A549 (cell line): ENCODE measurements around the gene COCH. TPM values are rescaled to one million over a fixed set of nuclear protein-coding genes. Genes with fewer than 3 reads are reported as not detected.

Experiments
- ATAC-seq, 2 experiments: fragments of 200-7000 bp in 1 of 2; fragments of >200 bp in 1 of 2; cut with Nextera tagmentation in 1 of 2; cut with Tn5 transposase in 1 of 2; 3 replicates each; pipeline versions ENCODE4 v1.8.0 to v1.9.1; 2018 to 2020; ENCODE audit warnings: mild to moderate bottlenecking in 1 of 2, moderate library complexity in 1 of 2
- CTCF ChIA-PET: fragments of 300-600 bp; sonication (Branson Sonifier 250); formaldehyde crosslinking; extraction: SDS; loops from one replicate; lab custom pipeline; 2021; ENCODE audit warnings: antibody characterized with exemption, inconsistent platforms; lab: Yijun Ruan, JAX
- POLR2A ChIA-PET: fragments of 350-600 bp; formaldehyde crosslinking; extraction: SDS; loops from one replicate; lab custom pipeline; 2021; ENCODE audit warnings: antibody characterized with exemption, inconsistent platforms; lab: Yijun Ruan, JAX
- DNase-seq, 2 experiments: peaks; one replicate each; pipeline versions ENCODE4 v3.0.0 to v3.0.0-alpha.2; 2011 to 2016; ENCODE audit warnings: low read depth in 1 of 2, low spot score in 1 of 2
- FAIRE-seq: peaks from 2 replicates; lab custom pipeline; 2011; peaks lifted over from hg19 to GRCh38; lab: Jason Lieb, UNC
- H3K27ac ChIP-seq, 2 experiments: fragments of >200 bp; sonication (Bioruptor Twin); formaldehyde crosslinking; 3 replicates each; pipeline ENCODE4 v1.5.1; 2016 to 2017
- H3K4me1 ChIP-seq: fragments of >200 bp; sonication (Bioruptor Twin); formaldehyde crosslinking; 3 replicates; pipeline ENCODE4 v1.6.1; 2016
- H3K4me2 ChIP-seq: fragments of >200 bp; sonication (Bioruptor Twin); formaldehyde crosslinking; 3 replicates; pipeline ENCODE4 v1.6.1; 2016
- H3K4me3 ChIP-seq: fragments of >200 bp; sonication (Bioruptor Twin); formaldehyde crosslinking; 3 replicates; pipeline ENCODE4 v1.5.1; 2016
- H3K9me3 ChIP-seq: fragments of >200 bp; sonication (Bioruptor Twin); formaldehyde crosslinking; 3 replicates; pipeline ENCODE4 v1.6.1; 2016
- BCL3 ChIP-seq: fragments of >200 bp; sonication (Bioruptor Twin); formaldehyde crosslinking; IDR thresholded peaks from 3 replicates; pipeline ENCODE4 v1.6.1; 2016
- BHLHE40 ChIP-seq: IDR thresholded peaks from 2 replicates; pipeline ENCODE4 v1.6.1; 2012; ENCODE audit warnings: low read depth, low read length, inconsistent platforms
- CBX2 ChIP-seq: fragments of 200-600 bp; sonication (generic); IDR thresholded peaks from 2 replicates; pipeline ENCODE4 v1.6.1; 2016; ENCODE audit warnings: low read depth, mild to moderate bottlenecking, borderline replicate concordance
- CBX8 ChIP-seq: fragments of 200-600 bp; sonication (generic); IDR thresholded peaks from 2 replicates; pipeline ENCODE4 v1.6.1; 2016
- CTCF ChIP-seq: fragments of >200 bp; sonication (Bioruptor Twin); formaldehyde crosslinking; IDR thresholded peaks from 3 replicates; pipeline ENCODE4 v1.5.1; 2016
- EHF ChIP-seq: fragments of 250-450 bp; sonication (Bioruptor Pico); IDR thresholded peaks from 2 replicates; pipeline ENCODE4 v1.5.0; 2020; ENCODE audit warnings: mild to moderate bottlenecking
- ELK1 ChIP-seq: fragments of 150-350 bp; IDR thresholded peaks from 2 replicates; pipeline ENCODE4 v1.6.1; 2014; ENCODE audit warnings: low read depth, mild to moderate bottlenecking, low read length
- ESRRA ChIP-seq: fragments of 150-350 bp; IDR thresholded peaks from 2 replicates; pipeline ENCODE4 v1.6.1; 2014; ENCODE audit warnings: mild to moderate bottlenecking, low read length, borderline replicate concordance
- FOXS1 ChIP-seq: fragments of 250-450 bp; sonication (Bioruptor Pico); IDR thresholded peaks from 2 replicates; pipeline ENCODE4 v1.5.0; 2020; ENCODE audit warnings: mild to moderate bottlenecking, moderate library complexity
- HMGXB4 ChIP-seq: fragments of 250-450 bp; sonication (Bioruptor Pico); IDR thresholded peaks from 2 replicates; pipeline ENCODE4 v1.5.0; 2021; ENCODE audit warnings: mild to moderate bottlenecking, moderate library complexity, borderline replicate concordance
- HOXA7 ChIP-seq: fragments of 250-450 bp; sonication (Bioruptor Pico); IDR thresholded peaks from 2 replicates; pipeline ENCODE4 v1.5.0; 2020; ENCODE audit warnings: mild to moderate bottlenecking, moderate library complexity
- JUNB ChIP-seq: fragments of >200 bp; sonication (Bioruptor Twin); formaldehyde crosslinking; IDR thresholded peaks from 2 replicates; pipeline ENCODE4 v1.6.1; 2016
- KDM5A ChIP-seq: fragments of 200-600 bp; sonication (generic); IDR thresholded peaks from 2 replicates; pipeline ENCODE4 v1.6.1; 2016; ENCODE audit warnings: antibody characterized with exemption, mild to moderate bottlenecking
- MAFK ChIP-seq: fragments of 450-650 bp; IDR thresholded peaks from 2 replicates; pipeline ENCODE4 v1.6.1; 2014; ENCODE audit not compliant: partially characterized antibody
- MAX ChIP-seq: IDR thresholded peaks from 2 replicates; pipeline ENCODE4 v1.6.1; 2012
- MAZ ChIP-seq: fragments of 150-350 bp; IDR thresholded peaks from 2 replicates; pipeline ENCODE4 v1.6.1; 2014; ENCODE audit warnings: antibody characterized with exemption, low read depth, low read length, borderline replicate concordance
- NR3C1 ChIP-seq: fragments of >200 bp; sonication (Bioruptor Twin); formaldehyde crosslinking; IDR thresholded peaks from 3 replicates; pipeline ENCODE4 v1.6.1; 2017
- POLR2A ChIP-seq: IDR thresholded peaks from 2 replicates; pipeline ENCODE4 v1.6.1; 2012; ENCODE audit warnings: mild to moderate bottlenecking, low read length
- POLR2AphosphoS2 ChIP-seq: conservative IDR thresholded peaks from 2 replicates; pipeline ENCODE4 v1.6.1; 2012; ENCODE audit warnings: low read length, improper control_type of control experiment, inconsistent platforms
- RARB ChIP-seq: fragments of 250-450 bp; sonication (Bioruptor Pico); IDR thresholded peaks from 2 replicates; pipeline ENCODE4 v1.8.0; 2021; ENCODE audit warnings: mild to moderate bottlenecking, moderate library complexity
- REST ChIP-seq: fragments of 200-600 bp; sonication (generic); IDR thresholded peaks from 2 replicates; pipeline ENCODE4 v1.6.1; 2016; ENCODE audit warnings: antibody characterized with exemption, mild to moderate bottlenecking, moderate library complexity
- RFX5 ChIP-seq: fragments of 450-650 bp; IDR thresholded peaks from 2 replicates; pipeline ENCODE4 v1.7.1; 2014; ENCODE audit warnings: antibody characterized with exemption, mild to moderate bottlenecking, moderate library complexity
- RNF2 ChIP-seq: fragments of 200-600 bp; sonication (generic); IDR thresholded peaks from 2 replicates; pipeline ENCODE4 v1.6.1; 2016; ENCODE audit warnings: low read depth, mild to moderate bottlenecking, antibody characterized with exemption, moderate library complexity, borderline replicate concordance
- SMC3 ChIP-seq: fragments of >200 bp; sonication (Bioruptor Twin); formaldehyde crosslinking; IDR thresholded peaks from 3 replicates; pipeline ENCODE4 v1.6.1; 2018; ENCODE audit warnings: inconsistent platforms
- TP53 ChIP-seq: fragments of 250-450 bp; sonication (Bioruptor Pico); IDR thresholded peaks from 2 replicates; pipeline ENCODE4 v1.5.0; 2021; ENCODE audit warnings: mild to moderate bottlenecking, moderate library complexity
- ZNF302 ChIP-seq: fragments of 250-450 bp; sonication (Bioruptor Pico); IDR thresholded peaks from 2 replicates; pipeline ENCODE4 v1.9.0; 2021; ENCODE audit warnings: inconsistent platforms, mild to moderate bottlenecking, moderate library complexity
- WGBS: methylation state at CpG from one replicate; pipeline ENCODE4 v1.1.6; 2017; ENCODE audit errors: missing lambda C conversion rate; 5-methylcytosine and 5-hydroxymethylcytosine counted together
- polyA plus RNA-seq, 4 experiments: library from polyadenylated mRNA; depleted of rRNA in 3 of 4; stranded (reverse); fragments of >200 nt; fragmentation: RNase III in 1 of 4; extraction: RNeasy Plus Mini Kit Qiagen cat#74134 plus additional on column Dnase treatment in 1 of 4; gene quantifications; 2 replicates in 3 of 4; 3 replicates in 1 of 4; pipeline ENCODE4 v1.2.3, GENCODE V29; 2011 to 2017

COCH gene
- polyA plus RNA-seq, 2 of the 4 experiments (the other 2 are of a cell fraction) = 33.0 to 45.9 TPM

- TF ChIP-seq FOXS1 (CRISPR knock-in tag) = no peak
- TF ChIP-seq CTCF = no peak
These were observed 8.1 kb downstream of the COCH start (continued) for GRCh38 chr14:30882431-30882830.

- DNase-seq = no peak
- FAIRE-seq = no peak
- H3K9me3 ChIP-seq = no peaks in the 10 kb centered on the region
- TF ChIP-seq RFX5 (no peak), CBX8 (no peak), POLR2A (no peak), HOXA7 (CRISPR knock-in tag) (no peak), RNF2 (no peak), MAFK (no peak), MAZ (no peak), POLR2AphosphoS2 (no peak), NR3C1 (no peak), RARB (no peak), BHLHE40 (no peak), ZNF302 (CRISPR knock-in tag) (no peak), EHF (CRISPR knock-in tag) (no peak), ELK1 (no peak), CBX2 (no peak), REST (no peak), JUNB (no peak)
- POLR2A ChIA-PET = no interaction called here
- no peak overlapping the region for H3K27ac ChIP-seq
- WGBS = 90% methylated on average over 6 of the region's 6 CpGs
- CTCF ChIA-PET = no interaction called here
- H3K4me1 ChIP-seq = no peaks in the 10 kb centered on the region
- H3K4me2 ChIP-seq = no peak overlapping the region
- no peak for ATAC-seq
- H3K4me3 ChIP-seq = no peak overlapping the region
These were observed 9.3 kb downstream of the COCH start for GRCh38 chr14:30883508-30884294.

- FAIRE-seq = no peak
- H3K4me2 ChIP-seq = no peak overlapping the region
- H3K27ac ChIP-seq = no peak overlapping the region
- ChIA-PET POLR2A (no interaction called here), CTCF (no interaction called here)
- 80% methylated on average over 3 of the region's 3 CpGs for WGBS
- ATAC-seq = no peak
- no peak for DNase-seq
- H3K9me3 ChIP-seq = no peaks in the 10 kb centered on the region
- H3K4me3 ChIP-seq = no peak overlapping the region
- H3K4me1 ChIP-seq = no peaks in the 10 kb centered on the region
- TF ChIP-seq HMGXB4 (CRISPR knock-in tag) = no peak
- TF ChIP-seq EHF (CRISPR knock-in tag) = no peak
- no peak for TF ChIP-seq POLR2AphosphoS2
- no peak for TF ChIP-seq BCL3
- no peak for TF ChIP-seq TP53
- TF ChIP-seq POLR2A = no peak
- TF ChIP-seq KDM5A = no peak
- TF ChIP-seq RARB = no peak
- no peak for TF ChIP-seq ESRRA
- TF ChIP-seq MAX = no peak
- TF ChIP-seq MAZ = no peak
- no peak for TF ChIP-seq SMC3
These were observed 10.5 kb downstream of the COCH start for GRCh38 chr14:30884901-30885300.
